Colonic mucosa (tissue), 4 donors: ENCODE results near the gene TMEM88. TPM values are rescaled to one million over a fixed set of nuclear protein-coding genes. Genes with fewer than 3 reads are reported as not detected.

ENCODE experiments used
- DNase-seq: peaks from one replicate; pipeline ENCODE4 v3.0.0-alpha.2; 2020
- H3K27ac ChIP-seq: fragments of 200-600 bp; one replicate; pipeline ENCODE4 v1.8.0; 2021
- H3K27me3 ChIP-seq: fragments of 200-600 bp; one replicate; pipeline ENCODE4 v1.8.0; 2021
- H3K36me3 ChIP-seq: fragments of 200-600 bp; one replicate; pipeline ENCODE4 v1.8.0; 2021
- H3K4me1 ChIP-seq: fragments of 200-600 bp; one replicate; pipeline ENCODE4 v1.8.0; 2021; ENCODE audit warnings: mild to moderate bottlenecking
- H3K4me3 ChIP-seq: fragments of 200-600 bp; one replicate; pipeline ENCODE4 v1.8.0; 2021
- H3K9ac ChIP-seq, 2 donors: one replicate each; pipeline ENCODE4 v1.7.0; 2013; ENCODE audit warnings: control low read depth in 2 of 2, low read depth in 2 of 2, low read length in 2 of 2
- H3K9me3 ChIP-seq: fragments of 200-600 bp; one replicate; pipeline ENCODE4 v1.8.0; 2021
- intact Hi-C: fragments of 100-400 bp; cut with DNase I; formaldehyde crosslinking; loops from one replicate; pipeline ENCODE4 v1.14.1; 2022
- total RNA-seq, 2 donors: library from RNA; stranded (reverse); fragmentation: NEBNext Ultra II Directional in 1 of 2; extraction: Animal tissue kit (Norgen Biotek cat#: 25700) in 1 of 2; gene quantifications; one replicate each; pipeline ENCODE4 v1.2.1, GENCODE V29; 2021
- TF ChIP-seq, protein P1 (sequence below): fragments of 200-600 bp; IDR thresholded peaks from one replicate; pipeline ENCODE4 v1.8.0; 2022; ENCODE audit warnings: antibody characterized with exemption, mild to moderate bottlenecking
- donor health status: healthy.
- donor health status: DM: no; HTN: no; CAD: no.
- donor health status: DM: no; HTN: no; CAD: no.

The TMEM88 gene
- total RNA-seq, 2 donors from 2014 or later, result 2.5 to 2.7 TPM

DNA sequence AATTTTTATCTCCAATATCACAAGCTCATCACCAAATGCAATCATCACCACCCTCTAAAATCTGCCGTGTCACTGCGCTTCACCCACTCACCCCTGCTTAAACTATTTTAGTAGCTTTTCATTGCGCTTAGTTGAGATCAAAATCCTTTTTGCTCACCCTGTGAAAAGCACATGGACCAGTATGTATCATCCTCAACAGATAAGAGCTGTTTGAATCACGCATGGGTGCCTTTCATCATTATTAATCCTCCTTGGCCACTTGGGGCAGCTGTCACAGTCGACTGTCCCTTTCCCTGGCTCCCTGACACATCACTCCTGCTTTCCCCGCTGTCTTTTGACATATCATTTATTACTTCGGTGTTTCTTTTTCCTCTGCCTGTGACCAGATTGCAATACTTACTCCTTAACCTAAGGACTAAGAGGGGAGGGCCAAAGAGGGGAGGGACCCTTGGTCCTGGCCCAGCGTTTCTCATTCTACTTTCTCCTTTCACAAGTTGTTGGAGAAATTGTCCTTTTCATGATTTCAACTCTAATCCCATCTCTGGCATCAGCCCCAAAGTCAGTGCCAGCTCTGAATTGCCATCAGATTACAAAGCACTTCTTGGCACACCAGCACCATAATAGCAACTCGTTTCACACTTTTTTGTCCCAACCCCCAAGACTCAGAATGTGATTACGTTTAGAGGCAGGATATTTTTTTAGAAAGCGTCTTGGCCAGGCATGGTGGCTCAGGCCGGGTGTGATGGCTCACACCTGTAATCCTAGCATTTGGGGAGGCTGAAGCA is 29.5 kb upstream of the TMEM88 start:
- Histone ChIP-seq H3K9ac (no peak overlapping the region), H3K27me3 (no peaks in the 10 kb centered on the region), H3K27ac (no peak overlapping the region), H3K36me3 (no peaks in the 10 kb centered on the region), H3K9me3 (no peaks in the 10 kb centered on the region), H3K4me1 (no peaks in the 10 kb centered on the region), H3K4me3 (no peak overlapping the region)
- intact Hi-C loops, result loop anchor here (2.0 kb wide), 1 partner anchor 25 kb away; no protein-coding TSS in a partner anchor
- DNase-seq, result no peak
- TF ChIP-seq, protein P1, sequence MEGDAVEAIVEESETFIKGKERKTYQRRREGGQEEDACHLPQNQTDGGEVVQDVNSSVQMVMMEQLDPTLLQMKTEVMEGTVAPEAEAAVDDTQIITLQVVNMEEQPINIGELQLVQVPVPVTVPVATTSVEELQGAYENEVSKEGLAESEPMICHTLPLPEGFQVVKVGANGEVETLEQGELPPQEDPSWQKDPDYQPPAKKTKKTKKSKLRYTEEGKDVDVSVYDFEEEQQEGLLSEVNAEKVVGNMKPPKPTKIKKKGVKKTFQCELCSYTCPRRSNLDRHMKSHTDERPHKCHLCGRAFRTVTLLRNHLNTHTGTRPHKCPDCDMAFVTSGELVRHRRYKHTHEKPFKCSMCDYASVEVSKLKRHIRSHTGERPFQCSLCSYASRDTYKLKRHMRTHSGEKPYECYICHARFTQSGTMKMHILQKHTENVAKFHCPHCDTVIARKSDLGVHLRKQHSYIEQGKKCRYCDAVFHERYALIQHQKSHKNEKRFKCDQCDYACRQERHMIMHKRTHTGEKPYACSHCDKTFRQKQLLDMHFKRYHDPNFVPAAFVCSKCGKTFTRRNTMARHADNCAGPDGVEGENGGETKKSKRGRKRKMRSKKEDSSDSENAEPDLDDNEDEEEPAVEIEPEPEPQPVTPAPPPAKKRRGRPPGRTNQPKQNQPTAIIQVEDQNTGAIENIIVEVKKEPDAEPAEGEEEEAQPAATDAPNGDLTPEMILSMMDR, result no peak

DNA sequence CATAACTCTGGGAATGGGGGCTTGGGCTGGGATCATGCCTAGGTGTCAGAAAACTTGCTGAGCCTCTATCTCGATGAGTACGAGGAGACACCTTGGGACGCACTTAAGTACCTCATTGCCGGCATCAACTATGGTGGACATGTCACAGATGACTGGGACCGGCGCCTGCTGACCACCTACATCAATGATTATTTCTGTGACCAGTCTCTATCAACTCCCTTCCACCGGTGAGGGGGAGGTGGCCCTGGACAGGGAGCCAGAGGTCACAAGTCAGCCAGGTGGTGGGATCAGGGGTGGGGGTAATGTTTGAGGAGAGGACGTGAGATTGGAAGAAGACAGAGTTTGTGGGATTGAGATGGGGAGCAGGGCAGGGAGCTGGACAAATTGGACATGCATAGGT is 24.2 kb upstream of the TMEM88 start:
- Histone ChIP-seq H3K9ac (no peak overlapping the region), H3K9me3 (no peaks in the 10 kb centered on the region), H3K27ac (no peak overlapping the region), H3K4me1 (no peaks in the 10 kb centered on the region), H3K4me3 (no peak overlapping the region), H3K27me3 (no peaks in the 10 kb centered on the region), H3K36me3 (no peaks in the 10 kb centered on the region)
- intact Hi-C loops, result loop anchor here (2.0 to 5.0 kb wide), 2 partner anchors 64 to 83 kb away; no protein-coding TSS in a partner anchor
- DNase-seq, result no peak
- TF ChIP-seq, protein P1, result no peak

DNA sequence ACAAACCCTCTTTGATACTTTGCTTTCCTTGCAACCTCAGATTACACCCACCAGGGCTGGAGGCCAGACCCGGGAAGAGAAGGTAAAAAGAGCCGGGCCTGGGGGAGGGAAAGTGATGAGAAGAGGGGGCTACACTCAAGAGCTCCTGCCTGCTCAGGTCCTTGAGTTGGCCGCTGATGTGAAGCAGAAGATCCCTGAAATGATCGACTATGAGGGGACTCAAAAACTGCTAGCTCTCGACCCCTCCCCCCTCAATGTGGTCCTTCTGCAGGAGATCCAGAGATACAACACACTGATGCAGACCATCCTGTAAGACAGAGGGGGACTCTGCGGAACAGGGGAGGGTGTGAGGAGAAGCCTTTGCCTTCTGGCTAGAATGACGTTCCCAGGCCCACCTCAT is 23.6 kb upstream of the TMEM88 start:
- Histone ChIP-seq H3K9me3 (no peaks in the 10 kb centered on the region), H3K4me1 (no peaks in the 10 kb centered on the region), H3K27ac (no peak overlapping the region), H3K9ac (no peak overlapping the region), H3K27me3 (no peaks in the 10 kb centered on the region), H3K36me3 (no peaks in the 10 kb centered on the region), H3K4me3 (no peak overlapping the region)
- intact Hi-C loops, result loop anchor here (2.0 to 5.0 kb wide), 2 partner anchors 64 to 84 kb away; no protein-coding TSS in a partner anchor
- TF ChIP-seq, protein P1, result no peak
- DNase-seq, result no peak

DNA sequence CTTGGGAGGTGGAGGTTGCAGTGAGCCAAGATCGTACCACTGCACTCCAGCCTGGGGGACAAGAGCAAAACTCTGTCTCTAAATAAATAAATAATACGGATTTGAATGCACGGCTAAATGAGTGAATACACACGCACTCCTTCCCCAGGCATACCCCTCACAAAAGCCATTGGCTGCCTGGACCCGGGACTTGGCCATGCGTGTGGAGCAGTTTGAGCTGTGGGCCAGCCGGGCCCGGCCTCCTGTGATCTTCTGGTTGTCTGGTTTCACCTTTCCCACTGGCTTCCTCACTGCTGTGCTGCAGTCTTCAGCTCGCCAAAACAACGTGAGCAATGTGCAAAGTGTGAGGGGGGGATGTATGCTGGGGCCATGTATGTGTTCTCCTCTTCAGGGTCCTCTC is 22.4 kb upstream of the TMEM88 start:
- no peak overlapping the region for H3K9ac ChIP-seq
- H3K9me3 ChIP-seq, result no peaks in the 10 kb centered on the region
- no peaks in the 10 kb centered on the region for H3K36me3 ChIP-seq
- peaks cover 11% of the 10 kb centered on the region for H3K4me1 ChIP-seq
- intact Hi-C loops, result loop anchor here (2.0 to 5.0 kb wide), 2 partner anchors 20 to 85 kb away; no protein-coding TSS in a partner anchor
- TF ChIP-seq, protein P1, result no peak
- no peaks in the 10 kb centered on the region for H3K27me3 ChIP-seq
- H3K4me3 ChIP-seq, result no peak overlapping the region
- no peak overlapping the region for H3K27ac ChIP-seq
- no peak for DNase-seq

DNA sequence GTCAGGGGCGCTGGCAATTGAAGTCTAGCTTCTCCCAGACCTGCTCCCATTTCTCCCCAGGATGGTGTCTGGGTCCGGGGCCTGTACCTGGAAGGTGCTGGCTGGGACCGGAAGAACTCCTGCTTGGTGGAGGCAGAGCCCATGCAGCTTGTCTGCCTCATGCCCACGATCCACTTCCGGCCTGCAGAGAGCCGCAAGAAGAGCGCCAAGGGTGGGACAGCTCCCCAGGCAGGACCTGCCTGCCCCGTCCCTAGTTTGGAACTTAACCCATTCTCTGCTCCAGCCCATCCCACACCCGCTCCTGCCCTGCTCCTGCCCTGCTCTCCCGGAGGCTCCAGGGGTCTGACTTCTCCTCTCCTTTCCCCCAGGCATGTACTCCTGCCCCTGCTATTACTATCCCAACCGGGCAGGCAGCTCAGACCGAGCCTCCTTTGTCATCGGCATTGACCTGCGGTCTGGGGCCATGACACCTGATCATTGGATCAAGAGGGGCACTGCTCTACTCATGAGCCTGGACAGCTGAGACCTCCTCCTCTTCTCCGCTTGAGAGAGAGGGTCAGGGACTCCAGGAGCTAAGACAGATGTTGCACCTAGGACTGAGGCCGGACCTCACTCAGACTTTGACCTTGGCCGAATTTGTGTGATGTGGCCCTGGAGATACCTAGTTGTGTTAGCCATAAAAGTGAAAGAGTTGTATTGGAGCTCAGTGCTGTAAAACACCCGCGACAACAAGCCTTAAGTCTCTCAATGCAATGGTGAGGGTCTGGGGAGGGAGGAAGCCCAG is 21.7 kb upstream of the TMEM88 start:
- peak; percentile 24 for DNase-seq
- peaks cover 15% of the 10 kb centered on the region for H3K4me1 ChIP-seq
- no peaks in the 10 kb centered on the region for H3K36me3 ChIP-seq
- no peaks in the 10 kb centered on the region for H3K27me3 ChIP-seq
- H3K4me3 ChIP-seq, result peak overlapping the region; percentile 77
- peak overlapping the region; percentile 100 for H3K27ac ChIP-seq
- TF ChIP-seq, protein P1, result no peak
- H3K9ac ChIP-seq, result peak overlapping the region; percentile 56 to 66
- intact Hi-C loops, result loop anchor here (2.0 to 5.0 kb wide), 2 partner anchors 20 to 86 kb away; no protein-coding TSS in a partner anchor
- H3K9me3 ChIP-seq, result no peaks in the 10 kb centered on the region
